ENCODE results near the gene ECEL1.

- no peak for TF ChIP-seq CTCF (IDR thresholded peaks at IDR 0.05)
- no peak for TF ChIP-seq POLR2A (IDR thresholded peaks at IDR 0.05)
These were observed 43.1 kb upstream of the ECEL1 start for GRCh38 chr2:232530626-232531260.

All from right lobe of liver (tissue), 4 donors.